K562 (cell line): ENCODE measurements around the gene TDRD6. TPM values are rescaled to one million over a fixed set of nuclear protein-coding genes. Genes with fewer than 3 reads are reported as not detected.

Experiments used
- ATAC-seq: fragments of 200-7000 bp; cut with Tn5 transposase; 3 replicates; pipeline ENCODE4 v1.9.1; 2020; ENCODE audit warnings: moderate library complexity
- BruUV-seq: library from RNA; stranded (reverse); fragments of 400-500 nt; replicated peaks from 2 replicates; lab custom pipeline; 2021; lab: Mats Ljungman, UMichigan
- CTCF ChIA-PET: fragments of 300-600 bp; formaldehyde crosslinking; extraction: SDS; loops from one replicate; lab custom pipeline; 2021; ENCODE audit warnings: low intra/inter-chr PET ratio; lab: Yijun Ruan, JAX
- POLR2A ChIA-PET: fragments of 300-600, 350-650 bp; sonication (Branson Sonifier 250); formaldehyde crosslinking; extraction: SDS; loops from one replicate; lab custom pipeline; 2021; ENCODE audit warnings: antibody characterized with exemption, inconsistent platforms; lab: Yijun Ruan, JAX
- DNase-seq, 4 experiments: peaks; one replicate each; pipeline versions ENCODE4 v3.0.0 to v3.0.0-alpha.2; 2011 to 2018; ENCODE audit warnings: low spot score in 3 of 4, mixed read lengths in 3 of 4; ENCODE audit errors: extremely low read depth in 1 of 4
- FAIRE-seq: peaks from 2 replicates; lab custom pipeline; 2011; peaks lifted over from hg19 to GRCh38; lab: Jason Lieb, UNC
- H2AFZ ChIP-seq: 2 replicates; pipeline ENCODE4 v1.6.0; 2011; ENCODE audit warnings: low read depth, low read length, control low read depth, inconsistent platforms
- H3K27ac ChIP-seq: fragments of 200-600 bp; 3 replicates; pipeline ENCODE4 v1.8.0; 2011; ENCODE audit warnings: low read depth, mild to moderate bottlenecking, control low read depth, inconsistent platforms, low read length, moderate library complexity, mixed read lengths; ENCODE audit errors: extremely low read depth
- H3K27me3 ChIP-seq, 2 experiments: fragments of 300-600 bp in 1 of 2; 2 replicates in 1 of 2; 3 replicates in 1 of 2; pipeline versions ENCODE4 v1.6.0 to v1.8.0; 2011; ENCODE audit warnings: inconsistent platforms in 2 of 2, low read length in 2 of 2, mild to moderate bottlenecking in 1 of 2, mixed read lengths in 1 of 2, moderate library complexity in 1 of 2; ENCODE audit not compliant: control insufficient read depth in 2 of 2, insufficient read depth in 2 of 2
- H3K36me3 ChIP-seq: fragments of 300-600 bp; 3 replicates; pipeline ENCODE4 v1.8.0; 2011; ENCODE audit warnings: mild to moderate bottlenecking, low read length, inconsistent platforms; ENCODE audit not compliant: control insufficient read depth, insufficient read depth
- H3K4me1 ChIP-seq, 2 experiments: fragments of 200-600 bp in 1 of 2; replicated peaks in 1 of 2; 2 replicates in 1 of 2; 3 replicates in 1 of 2; pipeline versions ENCODE4 v1.5.1 to v1.8.0; 2011; ENCODE audit warnings: inconsistent platforms in 2 of 2, low read length in 2 of 2, mild to moderate bottlenecking in 1 of 2, mixed read lengths in 1 of 2, moderate library complexity in 1 of 2; ENCODE audit not compliant: control insufficient read depth in 2 of 2, insufficient read depth in 2 of 2
- H3K4me2 ChIP-seq: 2 replicates; pipeline ENCODE4 v1.6.1; 2011; ENCODE audit warnings: low read length, control low read depth, inconsistent platforms, mixed read lengths; ENCODE audit not compliant: insufficient read depth
- H3K4me3 ChIP-seq: fragments of 200-600 bp; sonication (generic), shearing (Covaris generic); 2 replicates; pipeline ENCODE4 v1.5.1; 2016; ENCODE audit warnings: control low read depth, inconsistent platforms
- H3K79me2 ChIP-seq: fragments of 200-600 bp; 3 replicates; pipeline ENCODE4 v1.8.0; 2011; ENCODE audit warnings: low read length, inconsistent platforms; ENCODE audit not compliant: control insufficient read depth, insufficient read depth
- H3K9ac ChIP-seq, 2 experiments: 2 replicates each; pipeline versions ENCODE4 v1.6.0 to v1.6.1; 2011; ENCODE audit warnings: low read depth in 2 of 2, low read length in 2 of 2, control low read depth in 1 of 2, inconsistent platforms in 1 of 2, mild to moderate bottlenecking in 1 of 2, mixed read lengths in 1 of 2; ENCODE audit not compliant: insufficient read depth in 1 of 2
- H3K9me1 ChIP-seq: one replicate; pipeline ENCODE4 v1.6.0; 2011; ENCODE audit warnings: inconsistent platforms, mild to moderate bottlenecking, low read length, moderate library complexity; ENCODE audit not compliant: control insufficient read depth, insufficient read depth
- H3K9me3 ChIP-seq: replicated peaks from 2 replicates; pipeline ENCODE4 v1.5.1; 2011; ENCODE audit warnings: low read depth, low read length, inconsistent platforms; ENCODE audit not compliant: control insufficient read depth, insufficient read depth
- H4K20me1 ChIP-seq: replicated peaks from 2 replicates; pipeline ENCODE4 v1.6.1; 2011; ENCODE audit warnings: low read length, inconsistent platforms, mixed read lengths; ENCODE audit not compliant: control insufficient read depth, insufficient read depth
- AFF1 ChIP-seq, 2 experiments: fragments of 450-650 bp; IDR thresholded peaks; 2 replicates each; pipeline ENCODE4 v1.6.1; 2018; ENCODE audit warnings: mild to moderate bottlenecking in 2 of 2, low read depth in 1 of 2; ENCODE audit not compliant: partially characterized antibody in 2 of 2
- CHD2 ChIP-seq: IDR thresholded peaks from 2 replicates; pipeline ENCODE4 v1.6.1; 2011; ENCODE audit warnings: low read depth, low read length
- CREBBP ChIP-seq: IDR thresholded peaks from one replicate; pipeline ENCODE4 v1.6.1; 2012; ENCODE audit warnings: low read depth, mild to moderate bottlenecking, control low read depth, inconsistent platforms, low read length
- CXXC5 ChIP-seq: fragments of 250-450 bp; sonication (Bioruptor Pico); IDR thresholded peaks from 2 replicates; pipeline ENCODE4 v1.8.0; 2022; ENCODE audit warnings: inconsistent platforms, mild to moderate bottlenecking, moderate library complexity
- RAD51 ChIP-seq: fragments of 450-650 bp; IDR thresholded peaks from 2 replicates; pipeline ENCODE4 v1.7.1; 2016; ENCODE audit warnings: low read depth, mild to moderate bottlenecking, borderline replicate concordance
- SPI1 ChIP-seq: IDR thresholded peaks from 2 replicates; pipeline ENCODE4 v1.6.1; 2011; ENCODE audit warnings: low read depth, low read length, control low read depth, borderline replicate concordance
- ZBTB8A ChIP-seq: fragments of 450-650 bp; IDR thresholded peaks from 2 replicates; pipeline ENCODE4 v1.6.1; 2018; ENCODE audit warnings: mild to moderate bottlenecking, moderate library complexity; ENCODE audit not compliant: partially characterized antibody
- ZNF76 ChIP-seq: fragments of 250-450 bp; sonication (Bioruptor Pico); IDR thresholded peaks from 2 replicates; pipeline ENCODE4 v1.4.0; 2020; ENCODE audit warnings: mild to moderate bottlenecking, moderate library complexity, borderline replicate concordance
- ZNF785 ChIP-seq: fragments of 250-450 bp; sonication (Bioruptor Pico); IDR thresholded peaks from 2 replicates; pipeline ENCODE4 v1.4.0; 2020; ENCODE audit warnings: mild to moderate bottlenecking
- WGBS: fragments of 100-300 bp; shearing (Covaris generic); methylation state at CpG from one replicate; pipeline ENCODE4 v1.1.6; 2016; ENCODE audit warnings: low coverage, mixed read lengths; ENCODE audit not compliant: insufficient coverage; ENCODE audit errors: missing lambda C conversion rate; 5-methylcytosine and 5-hydroxymethylcytosine counted together
- in situ Hi-C: fragments of 300-500 bp; cut with MboI; formaldehyde crosslinking; loops from 4 replicates; pipeline ENCODE4 v1.15.0; 2018; ENCODE audit warnings: inconsistent platforms, mixed read lengths
- intact Hi-C: fragments of 100-400 bp; cut with micrococcal nuclease; formaldehyde crosslinking; loops from 2 replicates; pipeline ENCODE4 v1.14.2; 2022
- polyA plus RNA-seq, 8 experiments: library from polyadenylated mRNA; depleted of rRNA in 4 of 8; stranded (reverse) in 5 of 8; unstranded in 3 of 8; fragments of >200 nt; fragmentation: Nextera tagmentation in 2 of 8; fragmentation: Illumina TruSeq in 1 of 8; extraction: Ambion mirVana in 2 of 8; extraction: Trizol in 1 of 8; gene quantifications; 2 replicates each; pipeline versions ENCODE4 v1.2.1 to v1.2.3, GENCODE V29; 2011 to 2014; ENCODE audit warnings: inconsistent platforms in 1 of 8, missing spikeins in 1 of 8
- total RNA-seq, 7 experiments: library from RNA; depleted of rRNA in 6 of 7; stranded (reverse); fragments of >200 nt in 6 of 7; fragmentation: Illumina TruSeq in 2 of 7; extraction: Trizol in 2 of 7; gene quantifications; 2 replicates each; pipeline versions ENCODE4 v1.2.1 to v1.2.3, GENCODE V29; 2011 to 2021; ENCODE audit warnings: low replicate concordance in 1 of 7

TDRD6 gene
- total and polyA plus RNA-seq, 9 of the 15 experiments (the other 6 are each of a cell fraction or from before 2014, with no cell fraction given): under 0.01 to 0.53 (median 0.14) TPM; not detected in 1

DNA sequence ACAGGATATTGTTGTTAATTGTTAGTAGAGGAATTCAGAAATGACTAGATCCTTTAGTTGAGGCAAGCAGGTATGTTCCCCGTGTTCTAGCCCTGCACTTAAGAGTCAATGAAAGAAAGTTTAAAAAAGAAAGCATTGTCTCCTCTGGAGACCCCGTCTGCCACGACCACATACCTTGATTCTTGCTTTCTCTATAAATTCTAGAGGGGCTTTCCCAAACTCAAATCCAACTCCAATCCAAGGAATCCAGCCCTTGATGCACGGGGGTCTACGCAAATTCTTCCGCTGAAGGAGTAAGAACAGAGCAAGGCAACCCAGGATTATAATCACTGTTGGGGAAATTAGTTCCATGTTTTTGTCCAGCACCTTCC lies 35.5 kb upstream of the TDRD6 start:
- ATAC-seq (no peak), DNase-seq (no peak), FAIRE-seq (no peak)
- WGBS: 1% methylated on average over 6 of the region's 6 CpGs
- intact Hi-C loops: no loop called here
- Histone ChIP-seq H3K4me1 (peaks cover 0 to 10% of the 10 kb centered on the region in 2 experiments; a peak in 2 of 5 replicates), H3K27ac (no peak overlapping the region), H3K36me3 (no peaks in the 10 kb centered on the region), H3K4me2 (peak overlapping the region; percentile 83; the same call in 1 of the 2 replicates), H3K27me3 (peaks cover 2 to 11% of the 10 kb centered on the region in 2 experiments; a peak in 3 of 5 replicates), H3K79me2 (no peaks in the 10 kb centered on the region), H4K20me1 (no peaks in the 10 kb centered on the region), H3K9ac (no peak overlapping the region), H3K4me3 (no peak overlapping the region), H3K9me3 (no peaks in the 10 kb centered on the region), H2AFZ (peak overlapping the region; percentile 92), H3K9me1 (no peaks in the 10 kb centered on the region)
- ChIA-PET CTCF (no interaction called here), POLR2A (no interaction called here)
- in situ Hi-C loops: no loop called here
- TF ChIP-seq ZNF785 (CRISPR knock-in tag): no peak
- no TSS peak for BruUV-seq

GRCh38 chr6:46652603-46653438 lies 34.9 kb upstream of the TDRD6 start, which contains the start of the genes CYP39A1 and SLC25A27:
TSS of gene CYP39A1 (minus strand) at chr6:46652818. CDS start at chr6:46652582, 236 bp downstream.
TSS of gene SLC25A27 (plus strand) at chr6:46652975. CDS start at chr6:46653193, 218 bp downstream.
- in situ Hi-C loops (no loop called here), intact Hi-C loops (no loop called here)
- Histone ChIP-seq H3K4me1 (peaks cover 0 to 10% of the 10 kb centered on the region in 2 experiments; a peak in 2 of 5 replicates), H3K4me2 (peak within 1 kb of the TSS; percentile 83), H2AFZ (peak within 1 kb of the TSS; percentile 92), H4K20me1 (no peaks in the 10 kb centered on the region), H3K27me3 (peaks cover 2 to 11% of the 10 kb centered on the region in 2 experiments; a peak in 3 of 5 replicates), H3K9me1 (no peaks in the 10 kb centered on the region), H3K9ac (peak within 1 kb of the TSS in 1 of 2 experiments; percentile 85; a peak in 2 of 4 replicates), H3K79me2 (no peaks in the 10 kb centered on the region), H3K4me3 (peak within 1 kb of the TSS; percentile 56), H3K36me3 (no peaks in the 10 kb centered on the region), H3K27ac (no peak within 1 kb of the TSS), H3K9me3 (no peaks in the 10 kb centered on the region)
- FAIRE-seq (peak; percentile 92), DNase-seq (peak; percentile 86 to 97 (median 94)), ATAC-seq (peak; percentile 100)
- CTCF ChIA-PET: no interaction called here
- BruUV-seq: no TSS peak
- 5% methylated on average over 70 of the region's 72 CpGs for whole genome bisulfite sequencing
- POLR2A ChIA-PET: no interaction called here
- TF ChIP-seq CREBBP (no peak), CXXC5 (peak; percentile 74), RAD51 (no peak), SPI1 (no peak), CHD2 (no peak), ZBTB8A (no peak), ZNF76 (CRISPR knock-in tag) (no peak), AFF1 (IDR thresholded peaks at IDR 0.05; ENCODE audit: low read depth in 1 of 2, partially characterized antibody in 2 of 2) (peak in 1 of 2 experiments; percentile 43)
